Endothelial cell of umbilical vein (primary cell): Measurements from ENCODE around the gene GSG1L.

Experiments used
- FOS ChIP-seq: IDR thresholded peaks from 2 replicates; pipeline ENCODE4 v1.6.1; 2011; ENCODE audit warnings: mild to moderate bottlenecking, low read length, moderate library complexity, borderline replicate concordance; ENCODE audit not compliant: insufficient read depth
- POLR2A ChIP-seq: IDR thresholded peaks from 2 replicates; pipeline ENCODE4 v1.6.1; 2012; ENCODE audit warnings: low read depth, mild to moderate bottlenecking, control low read depth, low read length
- TF ChIP-seq, protein P1 (sequence below), 2 donors: IDR thresholded peaks; 1 replicate in 1 of 2; 2 replicates in 1 of 2; pipeline ENCODE4 v1.5.1; 2011; ENCODE audit warnings: low read length in 2 of 2, mild to moderate bottlenecking in 2 of 2, moderate library complexity in 2 of 2, control low read depth in 1 of 2, inconsistent platforms in 1 of 2, low read depth in 1 of 2; ENCODE audit not compliant: insufficient read depth in 1 of 2; ENCODE audit errors: extremely low read depth in 1 of 2

DNA sequence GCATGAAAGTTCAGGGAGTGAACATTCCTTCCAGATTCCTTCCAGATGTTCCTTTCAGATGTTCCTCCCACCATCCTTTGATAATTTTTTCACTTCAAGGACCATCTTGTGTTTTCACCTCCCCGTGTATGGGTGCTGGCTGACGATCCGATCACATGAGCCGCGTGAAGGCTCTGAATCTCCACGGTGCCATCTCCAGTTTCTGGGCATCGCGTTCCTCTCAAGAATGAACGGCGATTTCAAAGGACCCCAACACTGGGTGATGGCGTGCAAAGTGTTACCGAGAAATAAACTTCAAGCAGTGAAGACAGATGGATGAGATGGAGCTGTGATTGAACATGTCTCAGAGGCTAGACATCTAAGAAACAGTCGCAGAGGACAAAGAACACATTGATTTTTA lies 245.3 kb downstream of the GSG1L start:
- TF ChIP-seq, protein P1, sequence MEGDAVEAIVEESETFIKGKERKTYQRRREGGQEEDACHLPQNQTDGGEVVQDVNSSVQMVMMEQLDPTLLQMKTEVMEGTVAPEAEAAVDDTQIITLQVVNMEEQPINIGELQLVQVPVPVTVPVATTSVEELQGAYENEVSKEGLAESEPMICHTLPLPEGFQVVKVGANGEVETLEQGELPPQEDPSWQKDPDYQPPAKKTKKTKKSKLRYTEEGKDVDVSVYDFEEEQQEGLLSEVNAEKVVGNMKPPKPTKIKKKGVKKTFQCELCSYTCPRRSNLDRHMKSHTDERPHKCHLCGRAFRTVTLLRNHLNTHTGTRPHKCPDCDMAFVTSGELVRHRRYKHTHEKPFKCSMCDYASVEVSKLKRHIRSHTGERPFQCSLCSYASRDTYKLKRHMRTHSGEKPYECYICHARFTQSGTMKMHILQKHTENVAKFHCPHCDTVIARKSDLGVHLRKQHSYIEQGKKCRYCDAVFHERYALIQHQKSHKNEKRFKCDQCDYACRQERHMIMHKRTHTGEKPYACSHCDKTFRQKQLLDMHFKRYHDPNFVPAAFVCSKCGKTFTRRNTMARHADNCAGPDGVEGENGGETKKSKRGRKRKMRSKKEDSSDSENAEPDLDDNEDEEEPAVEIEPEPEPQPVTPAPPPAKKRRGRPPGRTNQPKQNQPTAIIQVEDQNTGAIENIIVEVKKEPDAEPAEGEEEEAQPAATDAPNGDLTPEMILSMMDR (IDR thresholded peaks at IDR 0.05; ENCODE audit: extremely low read depth in 1 of 2, insufficient read depth in 1 of 2, low read depth in 1 of 2, low read length in 2 of 2) = no peak
- no peak for TF ChIP-seq POLR2A
- no peak for TF ChIP-seq FOS
